Right atrium auricular region (tissue), 2 donors: ENCODE measurements around the gene DLST. TPM values are rescaled to one million over a fixed set of nuclear protein-coding genes. Genes with fewer than 3 reads are reported as not detected.
A peak's percentile ranks its signal among the peaks of the same experiment; 100 is the strongest.

Experiments
- DNase-seq: peaks from one replicate; pipeline ENCODE4 v3.0.0-alpha.2; 2019; ENCODE audit warnings: low spot score
- H3K27ac ChIP-seq, 2 donors: fragments of 200-600 bp; sonication (generic); 1 replicate in 1 of 2; 2 replicates in 1 of 2; pipeline ENCODE4 v1.5.1; 2016 to 2019
- H3K27me3 ChIP-seq, 2 donors: fragments of 200-600 bp; sonication (generic); one replicate each; pipeline versions ENCODE4 v1.5.1 to v1.6.0; 2017 to 2019
- H3K36me3 ChIP-seq: fragments of 200-600 bp; sonication (generic); one replicate; pipeline ENCODE4 v1.5.1; 2016
- H3K4me1 ChIP-seq, 2 donors: fragments of 200-600 bp; sonication (generic); one replicate each; pipeline versions ENCODE4 v1.5.1 to v1.6.0; 2017 to 2019
- H3K4me3 ChIP-seq, 2 donors: fragments of 200-600 bp; sonication (generic); 1 replicate in 1 of 2; 2 replicates in 1 of 2; pipeline ENCODE4 v1.5.1; 2017 to 2019; ENCODE audit warnings: mild to moderate bottlenecking in 1 of 2, moderate library complexity in 1 of 2
- H3K9me3 ChIP-seq, 2 donors: fragments of 200-600 bp; sonication (generic); one replicate each; pipeline ENCODE4 v1.5.1; 2019
- CTCF ChIP-seq, 2 donors: fragments of 200-600 bp; sonication (generic); IDR thresholded peaks; one replicate each; pipeline ENCODE4 v1.5.1; 2019; ENCODE audit warnings: antibody characterized with exemption in 2 of 2
- total RNA-seq, 2 donors: library from RNA; depleted of rRNA; stranded (reverse); fragments of >200 nt; gene quantifications; one replicate each; pipeline ENCODE4 v1.1.0, GENCODE V29; 2016

DLST gene
- total RNA-seq, 2 donors from 2014 or later = 71.1 to 105 TPM

DNA sequence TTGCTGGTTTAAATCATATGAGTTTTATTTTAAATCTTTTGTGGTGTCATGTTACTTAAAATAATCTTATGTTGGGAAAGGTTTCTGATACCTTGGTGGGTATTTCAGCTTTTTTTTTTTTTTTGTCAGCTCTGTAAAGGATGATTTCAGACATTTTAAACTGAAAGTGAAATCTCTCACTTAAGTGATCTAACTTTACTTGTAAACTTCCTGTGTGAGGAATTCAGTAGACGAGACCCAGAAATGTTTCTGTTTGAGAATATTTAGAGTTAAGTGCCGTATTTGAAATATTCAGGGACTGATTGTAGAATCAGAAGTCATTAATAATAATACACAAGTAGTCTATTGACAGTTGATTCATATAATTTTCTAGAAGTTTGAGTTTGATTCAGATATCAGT, 43.5 kb upstream of the DLST start:
- DNase-seq = no peak
- H3K36me3 ChIP-seq = peaks cover 6% of the 10 kb centered on the region
- no peaks in the 10 kb centered on the region for H3K9me3 ChIP-seq
- no peaks in the 10 kb centered on the region for H3K4me1 ChIP-seq
- H3K4me3 ChIP-seq = no peak overlapping the region
- H3K27me3 ChIP-seq = no peaks in the 10 kb centered on the region
- peak overlapping the region; percentile 1 to 11 for H3K27ac ChIP-seq
- no peak for TF ChIP-seq CTCF (IDR thresholded peaks at IDR 0.05)

DNA sequence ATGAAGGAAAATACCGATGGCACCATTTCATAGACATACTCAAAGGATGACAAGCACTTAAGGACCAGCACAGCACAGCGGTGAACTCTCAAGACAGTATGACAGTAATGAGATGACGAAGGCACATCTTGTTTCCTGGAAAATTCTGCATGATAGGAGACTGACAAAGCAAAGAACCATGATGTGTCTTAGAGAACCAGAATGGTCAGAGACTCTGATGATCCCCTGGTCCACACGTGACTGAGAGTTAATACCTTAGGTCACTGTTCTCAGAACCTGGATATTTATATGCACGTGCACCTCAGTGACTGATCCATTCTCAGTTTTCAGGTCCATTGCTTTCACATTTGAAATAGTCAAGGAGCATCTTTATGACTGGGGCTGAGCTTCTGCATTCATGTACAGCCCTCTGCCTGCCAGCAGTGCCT, 41.1 kb upstream of the DLST start:
- Histone ChIP-seq H3K9me3 (no peaks in the 10 kb centered on the region), H3K27ac (no peak overlapping the region), H3K27me3 (no peaks in the 10 kb centered on the region), H3K36me3 (peaks cover 2% of the 10 kb centered on the region), H3K4me1 (no peaks in the 10 kb centered on the region), H3K4me3 (no peak overlapping the region)
- no peak for DNase-seq
- no peak for TF ChIP-seq CTCF (IDR thresholded peaks at IDR 0.05)

- no peak for DNase-seq
- no peak for TF ChIP-seq CTCF (IDR thresholded peaks at IDR 0.05)
- Histone ChIP-seq H3K4me1 (no peaks in the 10 kb centered on the region), H3K4me3 (no peak overlapping the region), H3K27ac (no peak overlapping the region), H3K36me3 (no peaks in the 10 kb centered on the region), H3K9me3 (no peaks in the 10 kb centered on the region), H3K27me3 (no peaks in the 10 kb centered on the region)
Observed at GRCh38 chr14:74841230-74842207, 40.2 kb upstream of the DLST start.

- Histone ChIP-seq H3K4me3 (no peak overlapping the region), H3K9me3 (no peaks in the 10 kb centered on the region), H3K36me3 (no peaks in the 10 kb centered on the region), H3K27me3 (no peaks in the 10 kb centered on the region), H3K27ac (no peak overlapping the region), H3K4me1 (no peaks in the 10 kb centered on the region)
- no peak for TF ChIP-seq CTCF (IDR thresholded peaks at IDR 0.05)
- no peak for DNase-seq
Observed at GRCh38 chr14:74843653-74844052, 38.1 kb upstream of the DLST start.

DNA sequence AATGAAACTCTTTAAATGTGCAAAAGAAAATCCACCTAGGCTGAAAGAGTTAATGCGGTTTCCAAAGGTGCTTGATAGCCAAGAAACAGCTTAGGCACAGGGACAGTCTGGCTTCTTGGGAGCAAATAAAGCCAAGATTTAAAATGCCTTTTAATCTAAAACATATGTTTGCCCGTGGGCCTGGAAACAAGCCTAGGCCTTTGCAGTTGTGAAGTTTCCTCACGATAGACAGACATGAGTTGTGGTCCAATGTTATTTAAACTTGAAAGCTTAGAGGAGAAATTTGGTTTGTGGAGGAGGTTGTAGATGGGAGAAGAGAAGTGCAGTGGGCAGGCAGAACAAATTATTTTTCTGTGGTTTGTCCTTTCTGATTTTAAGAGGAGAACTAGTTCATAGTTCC, 35.5 kb upstream of the DLST start:
- H3K36me3 ChIP-seq = no peaks in the 10 kb centered on the region
- no peak for TF ChIP-seq CTCF (IDR thresholded peaks at IDR 0.05)
- DNase-seq = no peak
- H3K27ac ChIP-seq = no peak overlapping the region
- no peaks in the 10 kb centered on the region for H3K9me3 ChIP-seq
- no peaks in the 10 kb centered on the region for H3K4me1 ChIP-seq
- H3K27me3 ChIP-seq = no peaks in the 10 kb centered on the region
- H3K4me3 ChIP-seq = no peak overlapping the region
